SKM-1 treated with dmso at 0.1 percent for 144 hours (cell line): ENCODE data around the gene HPSE2.
"Not testable (repeated sequence)": the region's sequence is repeated elsewhere in the genome, so short reads cannot be mapped to it uniquely, and the experiment has no call there.

Source experiments
- DNase-seq: peaks from one replicate; lab custom pipeline; 2025; ENCODE audit not compliant: unreplicated experiment; lab: John Stamatoyannopoulos, UW

HPSE2 gene

DNA sequence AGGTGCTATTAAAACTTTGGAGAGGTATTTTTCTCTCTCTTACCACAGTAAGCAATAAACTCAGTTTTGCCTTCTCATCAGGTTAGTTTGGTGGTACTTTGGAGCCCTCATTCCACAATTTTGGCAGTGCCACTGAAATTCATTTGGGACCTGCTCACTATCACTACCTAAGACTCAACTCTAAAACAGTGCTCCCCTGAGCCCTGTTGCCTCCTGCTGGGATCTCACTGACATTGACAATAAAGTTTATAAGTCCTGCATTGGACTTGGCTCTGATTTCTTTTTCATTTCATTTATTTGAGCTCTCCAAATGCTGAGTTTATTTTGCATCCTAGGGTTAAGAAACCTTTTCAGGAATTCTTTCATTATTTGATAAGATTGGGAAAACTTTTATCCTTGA, 658.1 kb downstream of the HPSE2 start:
- DNase-seq: no peak

GRCh38 chr10:98577168-98577567, 658.5 kb downstream of the HPSE2 start:
- no peak for DNase-seq

DNA sequence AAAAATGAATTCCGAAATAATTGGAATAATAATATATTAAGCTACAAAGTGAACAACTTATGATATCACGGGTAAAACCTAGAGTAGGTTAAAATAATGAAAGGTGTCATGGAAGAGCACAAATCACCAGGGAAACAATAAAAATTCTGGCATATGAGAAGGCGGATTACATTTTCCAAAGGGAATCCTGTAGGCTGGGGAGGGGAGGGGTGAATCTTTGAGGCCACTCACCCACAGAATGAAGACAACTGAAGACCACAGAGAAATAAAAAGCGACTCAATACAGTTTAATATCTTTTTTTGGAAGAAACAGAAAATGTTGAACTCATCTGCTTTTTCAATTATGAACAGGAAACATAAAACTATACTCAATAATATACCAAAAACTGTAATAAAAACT, 659.6 kb downstream of the HPSE2 start:
- DNase-seq: no peak

- DNase-seq: no peak
These were observed 663.1 kb downstream of the HPSE2 start for GRCh38 chr10:98572594-98572993.

DNA sequence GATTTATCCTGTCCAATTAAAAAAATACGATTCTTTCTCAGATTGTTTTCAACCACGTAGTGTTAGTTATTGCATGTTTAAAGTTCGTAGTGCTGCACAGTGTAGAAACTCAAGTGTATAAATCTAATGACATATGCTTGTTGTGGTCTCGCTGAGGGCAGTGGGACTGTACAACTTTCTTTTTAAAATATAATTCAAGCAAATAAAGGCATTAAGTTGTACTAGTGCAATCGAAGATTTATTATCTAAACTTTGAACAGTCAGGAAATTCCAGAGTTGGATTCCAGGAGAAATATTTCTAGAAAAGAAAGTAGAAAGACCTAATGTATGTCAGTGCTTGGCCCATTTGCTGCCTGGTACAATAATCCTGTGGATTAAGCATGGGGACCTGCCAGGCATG, 664.8 kb downstream of the HPSE2 start:
- DNase-seq: no peak

DNA sequence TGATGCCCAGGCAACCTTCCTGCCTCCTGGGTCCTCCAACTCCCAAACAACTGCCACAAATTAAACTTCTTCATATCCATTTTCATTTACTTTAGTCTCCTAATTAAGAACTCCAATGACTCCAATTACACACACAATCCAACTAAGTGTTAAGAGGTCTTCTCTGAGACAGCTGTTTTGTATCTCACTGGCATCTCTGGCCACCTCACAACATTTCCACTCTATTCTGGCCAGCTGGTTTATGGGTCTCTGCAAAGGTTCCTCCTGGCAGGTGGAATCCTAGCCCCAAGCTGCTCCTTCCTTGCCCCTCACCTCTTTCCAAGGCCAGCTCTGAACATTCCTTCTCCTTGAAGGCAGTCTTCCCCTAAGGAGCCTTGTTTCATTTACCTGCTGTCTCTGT, 665.8 kb downstream of the HPSE2 start:
- no peak for DNase-seq

DNA sequence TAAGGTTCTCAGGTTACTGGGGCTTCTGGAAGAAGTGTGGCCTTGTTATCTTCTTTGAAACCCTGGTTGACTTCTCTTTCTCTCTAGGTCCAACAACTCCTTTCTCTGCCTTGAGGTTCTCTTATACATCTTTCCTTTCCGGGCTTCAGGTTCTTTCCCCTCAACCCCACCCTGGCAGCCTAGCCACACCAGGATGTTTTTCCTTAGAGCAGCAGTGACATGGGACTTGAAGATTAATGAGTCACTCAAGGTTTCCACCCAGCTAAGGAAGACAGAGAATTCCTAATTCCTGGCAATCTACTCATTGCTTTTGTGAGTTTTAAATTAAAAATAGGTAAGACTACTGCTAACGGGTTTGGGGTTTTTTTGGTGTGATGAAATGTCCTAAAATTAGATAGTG, 667.1 kb downstream of the HPSE2 start:
- no peak for DNase-seq

DNA sequence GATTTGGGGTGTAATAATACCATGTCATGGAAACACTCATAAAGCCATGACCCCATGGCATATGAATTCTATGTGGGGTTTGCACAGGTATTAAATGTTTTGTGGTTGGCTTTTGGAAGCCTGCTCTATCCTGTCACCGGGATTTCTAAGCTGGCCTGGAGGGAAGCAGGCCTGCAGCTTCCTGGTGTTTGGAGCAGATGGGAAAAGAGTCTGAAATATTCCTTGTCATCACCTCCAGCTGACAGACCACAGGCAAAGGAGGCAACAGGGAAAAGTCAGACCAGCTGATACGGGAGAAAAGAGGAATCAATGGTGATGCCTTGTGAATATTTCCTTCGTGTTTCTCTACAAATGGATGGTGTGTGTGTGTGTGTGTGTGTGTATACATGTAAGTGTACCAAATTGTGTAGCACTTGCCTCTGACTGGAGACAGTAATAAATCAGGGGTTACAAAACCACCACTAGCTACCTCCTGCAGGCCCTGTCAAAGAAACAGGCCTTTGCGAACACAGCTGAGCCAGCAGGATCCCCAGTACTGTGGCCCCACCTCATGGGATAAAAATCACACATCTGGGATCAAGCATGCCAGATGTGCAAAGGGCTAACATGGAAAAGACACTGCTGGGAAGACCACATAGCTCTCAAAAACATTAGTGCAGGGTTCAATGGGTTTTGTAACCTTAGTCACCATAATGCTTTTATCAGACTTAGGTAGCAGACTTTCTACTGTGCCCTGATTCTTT, 668.1 kb downstream of the HPSE2 start:
- DNase-seq: no peak

DNA sequence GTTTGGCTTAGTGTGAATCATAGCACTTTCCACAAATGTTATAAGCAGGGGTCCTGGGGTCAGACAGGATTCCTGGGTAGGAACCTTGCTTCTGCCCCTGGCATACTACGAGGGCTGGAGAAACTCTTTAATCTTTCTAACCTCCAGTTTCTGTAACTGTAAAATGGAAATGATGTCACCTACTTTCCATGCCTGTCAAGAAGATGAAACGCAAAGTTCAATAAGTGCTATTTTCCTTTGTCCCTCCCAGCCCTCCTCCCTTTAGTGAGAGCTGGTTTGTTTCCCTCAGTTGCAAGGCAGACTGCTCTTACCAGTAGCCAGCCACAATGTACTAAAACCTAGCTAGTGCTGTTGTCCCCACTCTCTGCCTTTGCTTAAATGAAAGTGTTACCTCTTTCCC, 671.8 kb downstream of the HPSE2 start:
- no peak for DNase-seq

DNA sequence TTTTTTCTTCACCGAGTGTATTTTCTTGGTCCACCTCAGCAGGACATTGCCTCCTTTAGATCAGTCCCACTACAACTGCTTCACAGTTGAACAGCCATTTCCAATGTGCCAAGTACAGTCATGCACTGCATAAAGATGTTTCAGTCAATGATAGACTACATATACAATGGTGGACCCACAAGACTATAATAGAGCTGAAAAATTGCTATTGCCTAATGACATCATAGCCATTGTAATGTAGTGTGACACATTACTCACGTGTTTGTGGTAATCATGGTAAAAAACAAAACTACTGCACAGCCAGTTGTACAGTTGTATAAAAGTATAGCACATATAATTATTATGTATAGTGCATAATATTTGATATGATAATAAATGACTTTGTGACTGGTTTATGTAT, 675.1 kb downstream of the HPSE2 start:
- no peak for DNase-seq

DNA sequence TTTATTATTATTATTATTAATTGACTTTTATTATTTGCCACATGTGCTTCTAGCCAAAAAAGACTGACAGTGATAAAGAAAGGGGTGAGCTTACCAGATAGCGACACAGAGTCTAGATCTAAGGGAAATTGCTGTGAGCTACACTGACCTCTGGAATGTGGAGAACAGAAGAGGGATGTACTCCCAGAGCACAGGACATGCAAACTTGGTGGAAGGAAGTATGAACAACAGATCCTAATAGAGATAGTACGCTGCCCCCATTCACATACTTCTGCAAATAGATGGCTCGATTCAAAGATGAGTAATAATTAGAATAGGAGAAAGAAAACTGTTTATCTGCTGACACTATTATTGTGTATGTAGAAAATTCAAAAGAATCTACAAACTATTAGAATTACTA, 679.6 kb downstream of the HPSE2 start:
- no peak for DNase-seq

DNA sequence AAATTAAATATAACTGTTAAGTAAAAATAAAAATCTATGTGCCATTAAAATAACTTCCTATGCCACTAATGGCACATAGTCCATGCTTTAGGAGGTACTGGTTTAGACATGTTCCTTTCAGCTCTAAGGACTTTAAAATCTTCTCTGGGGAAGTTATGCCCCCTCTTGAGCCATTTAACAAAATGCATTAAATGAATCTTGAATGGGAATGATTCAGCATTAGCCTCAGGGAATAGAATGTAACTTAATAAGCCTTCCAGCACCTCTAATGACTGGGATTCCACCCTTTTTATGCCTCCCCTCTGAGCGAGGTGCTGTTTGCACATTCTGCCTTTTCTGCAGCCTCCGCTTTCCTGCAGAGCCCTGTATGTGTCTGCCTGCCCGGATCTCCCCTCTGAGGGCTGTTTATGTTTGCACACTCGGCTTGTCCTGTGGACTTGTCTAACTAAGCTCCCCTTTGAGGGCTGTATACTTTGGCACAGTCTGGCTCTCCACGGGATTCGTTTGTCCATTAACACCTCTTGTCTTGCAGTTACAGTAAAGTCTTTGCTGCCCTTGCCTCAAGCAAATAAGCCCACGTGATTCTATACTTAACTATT, 680.5 kb downstream of the HPSE2 start:
- DNase-seq: no peak

GRCh38 chr10:98541561-98541960, 694.1 kb downstream of the HPSE2 start:
- not testable (repeated sequence) for DNase-seq

GRCh38 chr10:98539578-98539977, 696.1 kb downstream of the HPSE2 start:
- no peak for DNase-seq

DNA sequence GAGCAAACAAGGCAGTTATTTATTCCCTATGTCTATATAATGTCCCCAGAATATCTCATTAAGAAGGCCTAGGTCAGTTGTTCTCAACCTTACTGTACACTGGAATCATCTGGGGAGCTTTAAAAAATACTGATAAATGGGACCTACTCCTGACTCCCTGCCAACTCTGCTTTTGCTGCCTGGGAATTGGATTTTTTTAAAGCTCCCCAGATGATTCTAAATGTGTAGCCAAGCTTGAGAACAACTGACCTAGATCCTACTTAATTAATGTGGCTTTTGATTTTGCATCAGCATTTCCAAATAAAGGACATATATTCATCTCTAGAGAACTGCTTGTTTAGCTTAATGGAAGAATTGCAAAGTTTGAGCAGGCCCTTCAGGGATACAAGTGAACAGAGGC, 697.2 kb downstream of the HPSE2 start:
- DNase-seq: no peak

- DNase-seq: no peak
These were observed 699.1 kb downstream of the HPSE2 start for GRCh38 chr10:98536551-98536950.

DNA sequence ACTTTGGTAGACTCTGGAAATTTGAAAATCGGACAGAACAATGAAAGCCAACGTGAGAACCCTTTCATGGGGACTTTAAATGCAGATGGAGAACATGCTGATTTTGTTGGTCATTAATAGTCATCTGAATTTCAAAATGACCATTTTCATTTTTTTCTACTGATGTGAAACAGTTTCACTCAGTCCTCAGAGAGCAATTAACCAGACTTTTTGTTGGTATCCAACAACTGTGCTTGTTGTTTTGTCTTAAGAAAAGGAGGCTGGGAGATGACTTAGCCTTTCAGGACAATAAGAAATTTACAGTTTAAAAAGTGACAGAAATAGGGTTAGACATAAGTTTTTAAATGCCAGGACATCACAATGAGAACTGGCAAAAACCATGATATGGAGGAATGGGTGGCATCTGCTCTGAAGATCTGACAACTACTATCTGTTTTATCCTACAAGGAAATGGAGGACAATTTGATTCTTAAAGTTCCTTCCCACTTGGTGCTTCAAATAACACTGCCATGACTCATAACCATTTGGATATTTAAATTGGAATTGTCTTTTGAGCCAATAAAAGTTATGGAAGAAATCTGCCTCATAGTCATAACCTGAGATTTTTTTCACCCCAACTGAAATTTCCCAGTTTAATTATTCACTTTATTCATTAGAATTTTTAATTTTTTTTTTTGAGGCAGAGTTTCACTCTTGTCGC, 701.8 kb downstream of the HPSE2 start:
- DNase-seq: no peak

DNA sequence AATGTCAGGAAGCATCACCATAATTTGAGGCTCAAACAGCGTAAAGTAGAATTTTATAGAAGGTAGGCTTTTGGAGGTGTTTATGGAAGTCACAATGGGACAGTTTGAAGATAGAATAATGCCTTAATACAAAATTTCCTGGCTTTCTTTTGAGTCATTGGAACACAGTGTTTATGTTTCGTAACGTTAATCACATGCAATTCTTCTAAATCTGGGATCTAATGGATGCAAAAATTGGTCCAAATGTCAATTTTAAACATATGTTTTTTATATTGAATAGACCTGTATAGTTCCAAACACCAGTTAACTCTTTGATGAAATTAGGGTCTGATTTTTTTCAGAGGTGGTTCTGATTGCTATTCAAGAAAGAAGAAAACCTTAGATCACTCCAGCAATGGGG, 702.4 kb downstream of the HPSE2 start:
- no peak for DNase-seq

- no peak for DNase-seq
These were observed 706.9 kb downstream of the HPSE2 start for GRCh38 chr10:98528805-98529183.

DNA sequence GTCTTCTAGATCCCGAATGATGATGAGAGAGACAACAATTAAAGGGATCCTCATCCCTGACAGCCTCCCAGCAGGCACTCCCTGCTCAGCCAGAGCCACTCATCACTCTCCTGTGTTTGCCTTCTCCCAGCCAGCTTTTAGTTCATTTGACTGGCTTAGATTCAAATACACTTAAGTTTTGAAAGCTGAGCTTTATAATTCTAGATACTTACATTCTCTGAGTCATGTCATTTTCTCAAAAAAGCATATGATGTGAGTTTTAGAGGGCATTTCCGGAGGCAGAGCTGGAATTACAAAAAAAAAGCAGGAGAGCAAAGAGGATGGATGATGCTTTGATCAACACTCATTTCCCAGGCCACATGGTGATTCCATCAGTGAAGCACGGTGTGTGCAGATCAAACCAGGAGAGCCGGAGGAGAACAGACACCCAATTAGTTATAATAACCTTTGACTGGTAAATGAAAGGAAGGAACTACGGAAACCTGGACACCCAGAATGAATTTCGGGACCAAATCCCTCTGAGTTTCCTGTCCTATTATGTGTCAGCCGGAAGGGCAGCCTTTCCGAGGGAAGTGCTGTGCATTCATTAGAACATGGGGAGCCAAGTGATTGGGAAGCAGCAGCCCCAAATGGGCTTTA, 707.4 kb downstream of the HPSE2 start:
- DNase-seq: no peak

- DNase-seq: no peak
These were observed 709.7 kb downstream of the HPSE2 start for GRCh38 chr10:98525969-98526368.

GRCh38 chr10:98524124-98524523, 711.5 kb downstream of the HPSE2 start:
- no peak for DNase-seq
